ENCODE results near the gene LPAR3. TPM values are rescaled to one million over a fixed set of nuclear protein-coding genes. Genes with fewer than 3 reads are reported as not detected.

LPAR3 gene
- total and polyA plus RNA-seq, 2 of the 4 experiments (the other 2 are of a cell fraction) = 0.09 to 0.18 TPM

DNA sequence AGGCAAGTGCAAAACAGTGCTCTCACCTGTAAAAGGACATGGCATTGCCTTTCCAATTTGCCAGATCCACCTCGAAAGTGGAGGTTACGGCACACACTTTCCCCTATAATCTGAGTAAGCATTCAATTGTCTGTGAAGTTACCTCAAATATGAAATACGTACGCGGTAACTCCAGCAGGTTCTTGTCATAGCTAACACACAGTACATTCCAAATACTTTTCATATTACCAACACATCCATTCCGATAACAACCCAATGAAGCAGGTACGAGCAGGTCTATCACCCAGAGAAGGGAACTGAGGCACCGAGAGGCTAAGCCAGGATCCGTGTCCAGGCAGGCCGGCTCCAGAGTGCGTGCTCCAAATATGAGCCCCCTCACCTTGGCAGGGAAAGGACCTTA, 46.8 kb upstream of the LPAR3 start:
- DNase-seq = no peak
- Histone ChIP-seq H3K4me2 (ENCODE audit: low read depth, low read length) (no peak overlapping the region), H3K9me1 (ENCODE audit: insufficient read depth, low read length) (peaks cover 9% of the 10 kb centered on the region; the same call in 1 of the 2 replicates), H4K8ac (ENCODE audit: low read depth in 2 of 2, low read length in 2 of 2) (no peak overlapping the region), H3K9me3 (ENCODE audit: control insufficient read depth, insufficient read depth, low read length) (no peaks in the 10 kb centered on the region), H2BK5ac (ENCODE audit: low read depth, low read length, poor library complexity, severe bottlenecking) (no peak overlapping the region), H3K9ac (ENCODE audit: low read depth, low read length) (no peak overlapping the region), H4K91ac (ENCODE audit: insufficient read depth, low read depth, low read length) (no peak overlapping the region), H3K4me1 (ENCODE audit: control insufficient read depth, insufficient read depth, low read length) (peaks cover 2% of the 10 kb centered on the region; the same call in 1 of the 2 replicates), H3K18ac (ENCODE audit: low read depth, low read length) (no peak overlapping the region), H2AK5ac (ENCODE audit: low read depth, low read length) (no peak overlapping the region; the same call in 1 of the 2 replicates), H3K4ac (ENCODE audit: low read depth, low read length) (no peak overlapping the region), H3K23ac (ENCODE audit: low read depth, low read length) (no peak overlapping the region), H3K27me3 (ENCODE audit: control insufficient read depth, insufficient read depth, low read length) (peaks cover 2% of the 10 kb centered on the region), H2BK120ac (ENCODE audit: low read depth, low read length) (no peak overlapping the region), H3K36me3 (ENCODE audit: control insufficient read depth, insufficient read depth, low read length) (no peaks in the 10 kb centered on the region), H3K79me1 (ENCODE audit: low read depth in 1 of 2, low read length in 2 of 2) (no peaks in the 10 kb centered on the region), H2BK20ac (ENCODE audit: low read depth, low read length) (no peak overlapping the region), H2AK9ac (replicated peaks; ENCODE audit: low read depth, low read length, poor library complexity) (no peak overlapping the region), H2BK15ac (ENCODE audit: low read depth, low read length) (no peak overlapping the region), H3K14ac (replicated peaks; ENCODE audit: low read depth, low read length) (no peak overlapping the region), H2AFZ (replicated peaks; ENCODE audit: low read length, poor library complexity) (no peak overlapping the region), H3K4me3 (ENCODE audit: insufficient read depth, low read depth, low read length) (no peak overlapping the region), H4K5ac (ENCODE audit: low read depth, low read length) (no peak overlapping the region), H3K56ac (ENCODE audit: extremely low read depth, insufficient read depth, low read length) (no peak overlapping the region), H3K27ac (ENCODE audit: insufficient read depth, low read length) (no peak overlapping the region), H4K20me1 (ENCODE audit: insufficient read depth, low read length) (0 out of 2 replicates have a peak, but pooled peaks cover 3% of the 10 kb centered on the region)
- 100% methylated on average over 2 of the region's 11 CpGs; no CpG with 5 or more reads in 1 of the 2 experiments for WGBS, 2 experiments (ENCODE audit: extremely low coverage in 2 of 2, insufficient read length in 1 of 2)
- dilution Hi-C loops (cut with HindIII; ENCODE audit: low sequenced_read_pairs, unreplicated experiment) = no loop called here
- ChIA-PET CTCF (interaction anchor here (0.6 to 2.1 kb wide), 3 partner anchors 167 to 745 kb away, joined by 3 to 7 read pairs (median 3); no protein-coding TSS in a partner anchor), POLR2A (ENCODE audit: unreplicated experiment) (no interaction called here)
- no TSS peak for BruUV-seq (replicated peaks)
- ATAC-seq (ENCODE audit: low read depth) = no peak
- no peak for TF ChIP-seq MAZ (IDR thresholded peaks at IDR 0.05; ENCODE audit: borderline replicate concordance, low read depth, low read length)
- no peak for TF ChIP-seq POLR2A (IDR thresholded peaks at IDR 0.05; ENCODE audit: low read depth, low read length)
- TF ChIP-seq, protein P1, sequence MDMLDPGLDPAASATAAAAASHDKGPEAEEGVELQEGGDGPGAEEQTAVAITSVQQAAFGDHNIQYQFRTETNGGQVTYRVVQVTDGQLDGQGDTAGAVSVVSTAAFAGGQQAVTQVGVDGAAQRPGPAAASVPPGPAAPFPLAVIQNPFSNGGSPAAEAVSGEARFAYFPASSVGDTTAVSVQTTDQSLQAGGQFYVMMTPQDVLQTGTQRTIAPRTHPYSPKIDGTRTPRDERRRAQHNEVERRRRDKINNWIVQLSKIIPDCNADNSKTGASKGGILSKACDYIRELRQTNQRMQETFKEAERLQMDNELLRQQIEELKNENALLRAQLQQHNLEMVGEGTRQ (IDR thresholded peaks at IDR 0.05; ENCODE audit: low read depth, low read length) = no peak
- TF ChIP-seq RAD21 (IDR thresholded peaks at IDR 0.05; ENCODE audit: low read length) = no peak
- no peak for TF ChIP-seq MAFK (IDR thresholded peaks at IDR 0.05; ENCODE audit: low read depth, low read length)
- TF ChIP-seq MXI1 (IDR thresholded peaks at IDR 0.05; ENCODE audit: borderline replicate concordance, low read depth, low read length) = no peak
- no peak for TF ChIP-seq RFX5 (IDR thresholded peaks at IDR 0.05; ENCODE audit: low read depth, low read length)
- no peak for TF ChIP-seq CHD1 (IDR thresholded peaks at IDR 0.05; ENCODE audit: low read depth, low read length)
- no peak for TF ChIP-seq CEBPB (IDR thresholded peaks at IDR 0.05; ENCODE audit: low read depth, low read length)
- TF ChIP-seq NFE2L2 (IDR thresholded peaks at IDR 0.05; ENCODE audit: low read depth, low read length) = no peak
- TF ChIP-seq, protein P2, sequence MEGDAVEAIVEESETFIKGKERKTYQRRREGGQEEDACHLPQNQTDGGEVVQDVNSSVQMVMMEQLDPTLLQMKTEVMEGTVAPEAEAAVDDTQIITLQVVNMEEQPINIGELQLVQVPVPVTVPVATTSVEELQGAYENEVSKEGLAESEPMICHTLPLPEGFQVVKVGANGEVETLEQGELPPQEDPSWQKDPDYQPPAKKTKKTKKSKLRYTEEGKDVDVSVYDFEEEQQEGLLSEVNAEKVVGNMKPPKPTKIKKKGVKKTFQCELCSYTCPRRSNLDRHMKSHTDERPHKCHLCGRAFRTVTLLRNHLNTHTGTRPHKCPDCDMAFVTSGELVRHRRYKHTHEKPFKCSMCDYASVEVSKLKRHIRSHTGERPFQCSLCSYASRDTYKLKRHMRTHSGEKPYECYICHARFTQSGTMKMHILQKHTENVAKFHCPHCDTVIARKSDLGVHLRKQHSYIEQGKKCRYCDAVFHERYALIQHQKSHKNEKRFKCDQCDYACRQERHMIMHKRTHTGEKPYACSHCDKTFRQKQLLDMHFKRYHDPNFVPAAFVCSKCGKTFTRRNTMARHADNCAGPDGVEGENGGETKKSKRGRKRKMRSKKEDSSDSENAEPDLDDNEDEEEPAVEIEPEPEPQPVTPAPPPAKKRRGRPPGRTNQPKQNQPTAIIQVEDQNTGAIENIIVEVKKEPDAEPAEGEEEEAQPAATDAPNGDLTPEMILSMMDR (conservative IDR thresholded peaks at IDR 0.05; ENCODE audit: low read depth, low read length) = no peak
- no peak for TF ChIP-seq SMC3 (IDR thresholded peaks at IDR 0.05; ENCODE audit: low read depth, low read length)
- TF ChIP-seq RCOR1 (IDR thresholded peaks at IDR 0.05; ENCODE audit: insufficient replicate concordance, low read length) = no peak
- no peak for TF ChIP-seq BHLHE40 (IDR thresholded peaks at IDR 0.05; ENCODE audit: low read depth, low read length)
- TF ChIP-seq ELK1 (IDR thresholded peaks at IDR 0.05; ENCODE audit: borderline replicate concordance, low read depth, low read length) = no peak
- TF ChIP-seq FOS (IDR thresholded peaks at IDR 0.05; ENCODE audit: low read depth, low read length) = no peak
- intact Hi-C loops (cut with micrococcal nuclease) = loop anchor here (5.0 to 10.0 kb wide), 2 partner anchors 315 to 797 kb away; partner anchors contain the start of gene PRKACB
- in situ Hi-C loops (cut with MboI; ENCODE audit: low sequenced_read_pairs) = loop anchor here (5.0 to 25.0 kb wide), 3 partner anchors 167 to 475 kb away; no protein-coding TSS in a partner anchor

Measured in IMR-90 (cell line).